GM12892 (cell line): ENCODE results near the gene ADISSP.

ENCODE experiments used
- POLR2A ChIP-seq: IDR thresholded peaks from 2 replicates; pipeline ENCODE4 v1.6.1; 2011; ENCODE audit warnings: low read depth, low read length, control low read depth
- POLR2AphosphoS5 ChIP-seq: IDR thresholded peaks from 2 replicates; pipeline ENCODE4 v1.6.1; 2011; ENCODE audit warnings: low read depth, low read length, control low read depth
- TAF1 ChIP-seq: IDR thresholded peaks from 2 replicates; pipeline ENCODE4 v1.6.1; 2011; ENCODE audit warnings: low read depth, mild to moderate bottlenecking, control low read depth, low read length, borderline replicate concordance

- no peak for TF ChIP-seq POLR2A
- no peak for TF ChIP-seq POLR2AphosphoS5
- TF ChIP-seq TAF1: no peak
Observed at GRCh38 chr20:3797226-3797545, 29.6 kb upstream of the ADISSP start.
